Uterus (tissue), 4 donors: Measurements from ENCODE around the gene MREG. TPM values are rescaled to one million over a fixed set of nuclear protein-coding genes. Genes with fewer than 3 reads are reported as not detected.

Experiments used
- DNase-seq, 2 donors: peaks; one replicate each; pipeline ENCODE4 v3.0.0-alpha.2; 2019 to 2020
- H3K27ac ChIP-seq, 2 donors: fragments of 200-600 bp; sonication (generic); 1 replicate in 1 of 2; 2 replicates in 1 of 2; pipeline ENCODE4 v1.5.1; 2016 to 2018
- H3K27me3 ChIP-seq, 2 donors: fragments of 200-600 bp; sonication (generic); one replicate each; pipeline ENCODE4 v1.5.1; 2018 to 2019; ENCODE audit warnings: control low read depth in 1 of 2
- H3K36me3 ChIP-seq, 2 donors: fragments of 200-600 bp; sonication (generic); one replicate each; pipeline ENCODE4 v1.5.1; 2019; ENCODE audit warnings: control low read depth in 1 of 2
- H3K4me1 ChIP-seq, 2 donors: fragments of 200-600 bp; sonication (generic); one replicate each; pipeline ENCODE4 v1.5.1; 2018 to 2019; ENCODE audit warnings: control low read depth in 1 of 2
- H3K4me3 ChIP-seq, 2 donors: fragments of 200-600 bp; sonication (generic); 1 replicate in 1 of 2; 2 replicates in 1 of 2; pipeline ENCODE4 v1.5.1; 2018 to 2019; ENCODE audit warnings: mild to moderate bottlenecking in 1 of 2
- H3K9me3 ChIP-seq, 2 donors: fragments of 200-600 bp; sonication (generic); one replicate each; pipeline ENCODE4 v1.5.1; 2019; ENCODE audit warnings: control low read depth in 1 of 2
- CTCF ChIP-seq, 4 experiments: fragments of 200-600 bp in 2 of 4; fragments of 450-650 bp in 2 of 4; sonication (generic) in 2 of 4; IDR thresholded peaks; one replicate each; pipeline ENCODE4 v1.5.1; 2016 to 2019; ENCODE audit warnings: antibody characterized with exemption in 4 of 4, mild to moderate bottlenecking in 2 of 4, moderate library complexity in 1 of 4
- POLR2A ChIP-seq, 2 donors: fragments of 450-650 bp; IDR thresholded peaks; one replicate each; pipeline ENCODE4 v1.6.1; 2016; ENCODE audit warnings: antibody characterized with exemption in 2 of 2, mild to moderate bottlenecking in 1 of 2, moderate library complexity in 1 of 2
- intact Hi-C: fragments of 100-400 bp; cut with DNase I; formaldehyde crosslinking; loops from one replicate; pipeline ENCODE4 v1.15.1; 2023; ENCODE audit warnings: low total_unique reads
- total RNA-seq, 4 donors: library from RNA; depleted of rRNA in 3 of 4; stranded (reverse); fragments of >200 nt in 3 of 4; gene quantifications; one replicate each; pipeline versions ENCODE4 v1.1.0 to v1.2.4, GENCODE V29; 2014 to 2023
- donor health status: DM: yes; HTN: yes; CAD: no.

Gene MREG
- total RNA-seq, 4 donors from 2014 or later, result 0.59 to 8.5 (median 3.9) TPM

GRCh38 chr2:215942194-215942593, 71.2 kb downstream of the MREG start:
- H3K4me1 ChIP-seq, result no peaks in the 10 kb centered on the region
- intact Hi-C loops, result no loop called here
- TF ChIP-seq CTCF (IDR thresholded peaks at IDR 0.05) (no peak), POLR2A (IDR thresholded peaks at IDR 0.05) (no peak)
- H3K36me3 ChIP-seq, result no peaks in the 10 kb centered on the region
- no peak overlapping the region for H3K4me3 ChIP-seq
- no peak overlapping the region for H3K27ac ChIP-seq
- no peaks in the 10 kb centered on the region for H3K9me3 ChIP-seq
- DNase-seq, result no peak
- no peaks in the 10 kb centered on the region for H3K27me3 ChIP-seq

- no peak for DNase-seq
- Histone ChIP-seq H3K27me3 (no peaks in the 10 kb centered on the region), H3K27ac (no peak overlapping the region), H3K4me1 (no peaks in the 10 kb centered on the region), H3K4me3 (no peak overlapping the region), H3K9me3 (no peaks in the 10 kb centered on the region), H3K36me3 (no peaks in the 10 kb centered on the region)
- intact Hi-C loops, result no loop called here
- TF ChIP-seq POLR2A (IDR thresholded peaks at IDR 0.05) (no peak), CTCF (IDR thresholded peaks at IDR 0.05) (no peak)
Measured at GRCh38 chr2:215941726-215942125, 71.6 kb downstream of the MREG start.

DNA sequence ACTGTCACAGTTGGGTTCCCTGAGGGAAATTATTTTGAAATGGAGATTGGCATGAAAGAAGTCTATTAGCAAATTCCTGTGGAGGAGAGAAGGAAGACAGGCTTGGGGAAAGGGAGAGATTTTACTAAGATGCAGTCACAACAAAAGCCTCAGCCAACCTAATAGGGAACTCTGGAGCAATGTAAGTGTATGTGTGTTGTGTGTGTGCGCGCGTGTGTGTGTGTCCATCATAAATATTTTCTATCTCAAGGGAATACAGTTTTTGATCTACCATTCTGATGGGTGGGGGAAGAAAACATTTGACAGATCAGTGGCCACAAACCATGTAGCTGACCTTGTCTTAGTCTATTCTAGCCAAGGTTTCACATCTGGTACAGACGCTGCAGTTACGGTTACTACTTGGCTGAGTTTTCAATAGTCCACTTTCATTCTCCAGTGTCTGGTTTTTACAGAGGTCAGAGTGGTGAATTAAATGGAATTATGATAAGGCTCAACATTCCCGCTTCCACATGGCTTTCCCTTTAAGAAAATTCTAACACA, 72.6 kb downstream of the MREG start:
- no peaks in the 10 kb centered on the region for H3K9me3 ChIP-seq
- no peak for TF ChIP-seq CTCF (IDR thresholded peaks at IDR 0.05)
- TF ChIP-seq POLR2A (IDR thresholded peaks at IDR 0.05), result no peak
- H3K4me1 ChIP-seq, result no peaks in the 10 kb centered on the region
- no peaks in the 10 kb centered on the region for H3K27me3 ChIP-seq
- DNase-seq, result no peak
- no peak overlapping the region for H3K4me3 ChIP-seq
- H3K36me3 ChIP-seq, result no peaks in the 10 kb centered on the region
- intact Hi-C loops, result no loop called here
- H3K27ac ChIP-seq, result no peak overlapping the region

DNA sequence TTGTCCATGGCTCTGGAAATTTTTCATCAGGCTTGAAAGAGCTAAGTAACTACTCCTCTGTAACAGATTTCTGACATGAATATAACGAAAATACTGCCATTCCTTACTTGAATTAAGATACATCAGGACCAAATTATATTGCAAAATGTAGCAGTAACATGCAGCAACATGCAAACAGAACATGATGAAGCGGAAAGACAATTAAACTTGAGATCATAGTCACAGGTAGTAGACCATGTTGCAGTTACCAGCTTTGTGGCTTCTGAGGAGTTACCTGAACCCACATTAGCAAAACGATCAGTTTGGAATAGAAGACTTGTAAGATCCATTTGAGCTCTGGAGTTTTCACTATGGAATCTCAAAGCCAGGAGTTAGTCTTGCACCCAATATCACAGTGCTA, 76.2 kb downstream of the MREG start:
- TF ChIP-seq CTCF (IDR thresholded peaks at IDR 0.05) (no peak), POLR2A (IDR thresholded peaks at IDR 0.05) (no peak)
- intact Hi-C loops, result no loop called here
- H3K36me3 ChIP-seq, result no peaks in the 10 kb centered on the region
- H3K27ac ChIP-seq, result no peak overlapping the region
- no peak for DNase-seq
- no peaks in the 10 kb centered on the region for H3K4me1 ChIP-seq
- no peaks in the 10 kb centered on the region for H3K9me3 ChIP-seq
- no peak overlapping the region for H3K4me3 ChIP-seq
- no peaks in the 10 kb centered on the region for H3K27me3 ChIP-seq

- intact Hi-C loops, result no loop called here
- H3K36me3 ChIP-seq, result no peaks in the 10 kb centered on the region
Measured at GRCh38 chr2:215933151-215933550, 80.2 kb downstream of the MREG start.

More at GRCh38 chr2:215933151-215933550, 80.2 kb downstream of the MREG start:
- TF ChIP-seq POLR2A (IDR thresholded peaks at IDR 0.05) (no peak), CTCF (IDR thresholded peaks at IDR 0.05) (no peak)
- no peak overlapping the region for H3K4me3 ChIP-seq
- H3K9me3 ChIP-seq, result no peaks in the 10 kb centered on the region
- H3K27me3 ChIP-seq, result no peaks in the 10 kb centered on the region
- no peaks in the 10 kb centered on the region for H3K4me1 ChIP-seq
- no peak overlapping the region for H3K27ac ChIP-seq
- no peak for DNase-seq
